Measurements from ENCODE around the gene NCAPD2.
"Not testable (repeated sequence)": the region's sequence is repeated elsewhere in the genome, so short reads cannot be mapped to it uniquely, and the experiment has no call there.

NCAPD2 gene

GRCh38 chr12:6465467-6466183 is 28.3 kb upstream of the NCAPD2 start:
- FAIRE-seq, result no peak

GRCh38 chr12:6466184-6466573 is 27.7 kb upstream of the NCAPD2 start:
- no peak for FAIRE-seq

- not testable (repeated sequence) for FAIRE-seq
Measured at GRCh38 chr12:6466751-6467150, 27.2 kb upstream of the NCAPD2 start.

- FAIRE-seq, result not testable (repeated sequence)
Measured at GRCh38 chr12:6467571-6468282, 26.2 kb upstream of the NCAPD2 start.

- FAIRE-seq, result no peak
Measured at GRCh38 chr12:6468283-6468575, 25.7 kb upstream of the NCAPD2 start.

GRCh38 chr12:6469092-6469491 is 24.8 kb upstream of the NCAPD2 start:
- FAIRE-seq, result no peak

GRCh38 chr12:6469609-6470374 is 24.1 kb upstream of the NCAPD2 start:
- no peak for FAIRE-seq

- peak; percentile 60 for FAIRE-seq
Measured at GRCh38 chr12:6470375-6471163, 23.3 kb upstream of the NCAPD2 start, which contains the start of gene VAMP1. Gene VAMP1 (minus strand): TSS chr12:6470677. CDS start chr12:6470531, 146 bp downstream.

- no peak for FAIRE-seq
Measured at GRCh38 chr12:6471989-6472360, 21.9 kb upstream of the NCAPD2 start.

- no peak for FAIRE-seq
Measured at GRCh38 chr12:6472491-6472890, 21.4 kb upstream of the NCAPD2 start.

GRCh38 chr12:6475233-6475975 is 18.5 kb upstream of the NCAPD2 start:
- not testable (repeated sequence) for FAIRE-seq

GRCh38 chr12:6476489-6476888 is 17.4 kb upstream of the NCAPD2 start:
- FAIRE-seq, result no peak

- FAIRE-seq, result not testable (repeated sequence)
Measured at GRCh38 chr12:6477601-6478377, 16.1 kb upstream of the NCAPD2 start.

- no peak for FAIRE-seq
Measured at GRCh38 chr12:6478416-6478815, 15.5 kb upstream of the NCAPD2 start.

- no peak for FAIRE-seq
Measured at GRCh38 chr12:6488240-6488639, 5.7 kb upstream of the NCAPD2 start.

- no peak for FAIRE-seq
Measured at GRCh38 chr12:6489449-6489848, 4.5 kb upstream of the NCAPD2 start.

GRCh38 chr12:6490673-6491072 is 3.2 kb upstream of the NCAPD2 start:
- FAIRE-seq, result not testable (repeated sequence)

GRCh38 chr12:6492838-6493496 is 935 bp upstream of the NCAPD2 start, which contains the start of gene MRPL51:
Gene MRPL51 (minus strand): TSS chr12:6493262. CDS start chr12:6493136, 126 bp downstream.
- FAIRE-seq, result no peak

- no peak for FAIRE-seq
Measured at GRCh38 chr12:6494258-6494743, 399 bp downstream of the NCAPD2 start.

- no peak for FAIRE-seq
Measured at GRCh38 chr12:6494968-6495367, 1.1 kb downstream of the NCAPD2 start.
